HuH-7.5 (cell line): ENCODE data around the gene ZBTB32.

Experiments used
- DNase-seq: peaks from one replicate; pipeline ENCODE4 v3.0.0; 2011; ENCODE audit warnings: low spot score

The ZBTB32 gene

DNA sequence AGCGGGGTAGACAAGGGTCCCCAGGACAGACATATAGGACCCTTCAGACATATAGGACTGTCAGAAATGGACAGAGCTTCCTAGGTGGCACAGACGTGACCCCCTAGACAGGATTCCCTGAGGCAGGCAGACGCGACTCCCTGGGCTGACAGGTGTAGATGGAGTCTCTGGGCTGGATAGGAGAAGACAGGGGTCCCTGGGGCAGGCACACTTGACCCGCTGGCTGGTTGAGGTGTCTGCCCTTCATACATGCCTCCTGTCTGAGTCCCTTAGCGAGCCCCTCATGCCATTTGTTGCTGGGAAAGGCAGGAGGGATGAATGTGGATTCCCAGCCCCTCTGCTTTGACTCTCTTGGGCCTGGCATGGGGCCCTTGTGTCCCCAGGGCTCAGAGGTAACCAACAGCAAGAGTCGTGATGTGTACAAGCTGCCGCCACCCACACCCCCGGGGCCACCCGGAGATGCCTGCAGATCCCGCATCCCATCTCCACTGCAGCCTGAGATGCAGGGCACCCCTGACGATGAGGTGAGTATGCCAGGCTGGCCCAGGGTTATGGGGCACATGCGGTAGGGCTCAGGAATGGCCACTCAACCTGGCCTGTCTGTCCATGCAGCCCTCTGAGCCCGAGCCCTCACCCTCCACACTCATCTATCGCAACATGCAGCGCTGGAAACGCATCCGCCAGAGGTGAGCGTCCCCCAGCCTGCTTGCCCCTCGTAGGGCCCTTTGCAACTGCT, 49.4 kb downstream of the ZBTB32 start:
- DNase-seq = no peak

DNA sequence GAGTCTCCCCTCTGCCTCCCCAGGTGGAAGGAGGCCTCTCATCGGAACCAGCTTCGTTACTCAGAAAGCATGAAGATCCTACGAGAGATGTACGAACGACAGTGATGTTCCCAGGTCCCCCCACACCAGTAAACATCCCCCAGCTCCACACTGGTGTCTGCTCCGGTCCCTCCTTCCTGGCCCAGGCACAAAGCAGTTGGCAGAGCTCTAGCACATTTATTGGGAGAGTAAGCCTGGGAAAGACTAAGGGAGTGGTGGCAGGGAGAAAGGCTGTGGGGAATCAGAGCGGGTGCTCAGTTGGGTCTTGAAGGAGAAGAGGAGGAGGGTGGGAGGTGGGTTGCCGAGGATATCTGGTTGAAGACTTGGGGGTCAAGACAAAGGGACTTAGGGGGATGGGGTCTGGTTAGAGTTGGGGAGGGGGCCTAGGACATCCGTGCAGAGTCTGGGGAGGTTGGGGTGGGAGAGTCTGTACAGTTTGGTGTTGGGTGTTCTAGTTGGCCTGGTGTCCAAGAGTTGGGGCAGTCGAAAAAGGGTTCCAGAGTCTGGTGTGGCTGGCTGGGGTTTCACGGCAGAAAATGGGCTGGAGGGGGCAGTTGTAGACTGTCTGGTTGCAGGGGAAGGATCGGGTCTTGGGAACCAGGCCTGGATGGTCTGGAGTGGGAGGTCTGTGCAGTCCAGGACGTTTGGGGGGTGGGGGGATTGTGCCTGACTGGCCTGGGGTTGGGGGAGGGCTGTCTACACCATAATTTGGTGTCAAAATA, 50.2 kb downstream of the ZBTB32 start:
- no peak for DNase-seq

DNA sequence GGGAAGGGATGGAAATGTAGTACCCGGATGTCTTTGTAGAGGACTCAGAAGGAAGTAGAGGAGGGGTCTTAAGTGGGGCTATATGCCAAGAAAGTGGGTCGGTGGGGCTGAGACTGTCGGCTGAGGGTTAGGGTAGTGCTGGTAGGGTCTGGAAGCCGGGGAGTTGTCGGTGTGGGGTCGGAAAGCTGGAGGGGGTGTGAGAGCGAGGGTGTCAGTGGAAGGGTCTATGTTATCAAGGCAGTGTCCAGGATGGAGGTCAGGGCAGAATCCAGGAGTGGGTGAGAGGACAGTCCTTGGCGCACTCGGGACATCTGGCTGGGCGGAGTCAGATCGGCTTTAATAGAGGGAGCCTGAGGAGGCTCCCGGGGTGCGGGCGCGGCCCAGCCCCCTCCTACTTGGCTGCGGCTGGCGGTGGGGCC, 50.8 kb downstream of the ZBTB32 start:
- DNase-seq = no peak

DNA sequence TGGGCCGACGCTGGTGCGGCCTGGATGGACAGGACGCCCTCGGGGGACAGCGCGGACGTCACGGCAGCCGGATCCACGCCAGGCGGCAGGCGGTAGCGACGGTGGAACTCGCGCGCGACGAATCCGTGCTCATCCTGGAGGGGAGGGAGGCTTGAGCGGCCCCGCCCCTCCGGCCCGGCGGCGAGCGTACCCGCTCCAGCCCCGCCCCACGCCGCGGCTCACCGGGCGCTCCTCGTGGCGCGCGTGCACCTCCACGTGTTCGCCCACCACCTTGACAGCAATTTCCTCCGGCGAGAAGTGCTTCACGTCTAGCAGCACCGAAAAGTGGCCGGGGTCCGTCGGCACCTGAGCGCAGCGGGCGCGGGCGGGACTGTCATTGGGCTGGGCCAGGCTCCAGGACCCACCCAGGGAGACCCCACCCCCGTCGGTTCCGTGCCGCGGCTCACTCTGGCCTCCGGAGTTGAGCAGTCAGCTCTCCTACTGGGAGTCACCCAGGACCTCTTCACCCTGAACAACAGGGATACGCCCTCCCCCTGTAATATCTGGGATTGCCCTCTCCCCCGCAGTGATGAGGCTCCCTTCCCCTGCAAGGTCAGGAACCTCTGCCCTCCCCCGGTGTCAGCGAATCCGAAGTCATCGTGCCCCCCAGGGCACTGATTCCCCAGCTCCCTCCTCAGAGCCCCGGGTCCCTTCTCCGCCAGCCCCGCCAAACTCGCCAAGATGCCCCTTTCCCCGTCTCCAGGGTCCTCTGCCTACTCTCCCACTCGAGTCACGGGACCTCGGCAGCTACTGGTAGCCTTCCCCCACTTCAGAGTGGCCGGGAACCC, 51.4 kb downstream of the ZBTB32 start:
- no peak for DNase-seq

DNA sequence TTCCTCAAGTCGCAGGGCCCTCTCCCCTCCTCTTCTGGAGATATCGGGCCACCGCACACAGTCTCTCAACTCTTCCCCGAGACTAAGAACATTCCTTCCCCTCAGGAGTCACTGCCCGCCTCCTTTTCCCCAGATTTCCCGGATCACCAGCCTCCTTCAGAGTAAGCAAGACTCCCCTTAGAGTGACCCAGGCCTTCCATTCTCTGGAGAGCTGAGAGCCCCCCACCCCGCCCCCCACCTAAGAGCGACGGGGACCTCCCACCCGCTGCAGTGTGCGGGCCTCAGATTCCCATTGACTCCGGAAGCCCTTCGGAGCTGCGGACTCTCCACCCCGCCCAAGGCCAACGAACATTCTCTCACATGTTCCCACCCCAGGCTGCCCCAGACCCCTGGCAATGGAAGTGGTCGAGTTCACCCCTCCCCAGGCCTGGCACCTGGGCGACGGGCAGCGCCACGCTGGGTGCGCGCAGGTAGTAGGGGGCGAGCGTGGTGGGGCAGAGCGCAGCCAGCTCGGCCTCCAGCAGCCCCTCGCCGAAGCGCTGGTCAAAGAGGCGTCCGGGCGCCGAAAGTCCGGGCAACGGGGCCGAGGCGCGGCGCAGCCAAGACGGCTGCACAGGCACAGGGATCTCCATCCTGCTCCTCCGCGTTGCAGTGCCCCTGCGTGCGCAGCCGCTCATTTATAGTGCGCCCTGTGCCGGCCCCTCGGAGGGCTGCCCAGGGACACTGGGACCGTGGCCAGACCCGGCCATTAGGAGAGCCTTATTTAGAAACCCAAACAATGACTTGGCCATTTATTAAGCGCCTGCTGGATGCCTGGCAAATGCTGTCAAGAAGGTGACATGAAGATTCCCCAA, 52.2 kb downstream of the ZBTB32 start, which contains the start of gene HSPB6:
TSS of gene HSPB6 (minus strand) at position 653 of the 854 bp plus-strand sequence. CDS start at position 632, 21 bp downstream.
- no peak for DNase-seq

DNA sequence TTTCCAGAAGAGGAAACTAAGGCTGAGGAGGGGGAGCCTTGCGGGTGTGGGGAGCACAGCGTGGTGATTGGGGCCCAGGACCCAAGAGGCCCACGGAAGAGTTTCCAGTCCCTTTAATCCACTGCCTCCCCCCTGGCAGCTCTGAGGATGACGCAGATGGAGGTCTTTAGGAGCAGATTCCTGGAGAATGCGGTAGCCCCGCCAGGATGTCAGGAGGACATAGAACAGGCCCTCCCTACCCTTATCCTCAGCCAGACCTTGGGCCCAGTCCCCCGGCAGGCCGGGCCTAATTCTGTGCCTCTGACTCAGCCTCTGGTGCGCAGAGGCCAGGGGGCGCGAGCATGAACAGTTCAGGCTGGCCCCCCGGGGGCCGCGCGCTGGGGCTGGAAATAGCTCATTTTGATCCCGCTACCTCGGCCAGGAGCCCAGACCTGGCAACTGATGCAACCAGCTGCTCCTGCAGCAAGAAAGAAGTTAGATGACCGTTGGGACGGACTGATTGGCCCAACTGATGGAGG, 52.9 kb downstream of the ZBTB32 start:
- DNase-seq = peak; percentile 51

DNA sequence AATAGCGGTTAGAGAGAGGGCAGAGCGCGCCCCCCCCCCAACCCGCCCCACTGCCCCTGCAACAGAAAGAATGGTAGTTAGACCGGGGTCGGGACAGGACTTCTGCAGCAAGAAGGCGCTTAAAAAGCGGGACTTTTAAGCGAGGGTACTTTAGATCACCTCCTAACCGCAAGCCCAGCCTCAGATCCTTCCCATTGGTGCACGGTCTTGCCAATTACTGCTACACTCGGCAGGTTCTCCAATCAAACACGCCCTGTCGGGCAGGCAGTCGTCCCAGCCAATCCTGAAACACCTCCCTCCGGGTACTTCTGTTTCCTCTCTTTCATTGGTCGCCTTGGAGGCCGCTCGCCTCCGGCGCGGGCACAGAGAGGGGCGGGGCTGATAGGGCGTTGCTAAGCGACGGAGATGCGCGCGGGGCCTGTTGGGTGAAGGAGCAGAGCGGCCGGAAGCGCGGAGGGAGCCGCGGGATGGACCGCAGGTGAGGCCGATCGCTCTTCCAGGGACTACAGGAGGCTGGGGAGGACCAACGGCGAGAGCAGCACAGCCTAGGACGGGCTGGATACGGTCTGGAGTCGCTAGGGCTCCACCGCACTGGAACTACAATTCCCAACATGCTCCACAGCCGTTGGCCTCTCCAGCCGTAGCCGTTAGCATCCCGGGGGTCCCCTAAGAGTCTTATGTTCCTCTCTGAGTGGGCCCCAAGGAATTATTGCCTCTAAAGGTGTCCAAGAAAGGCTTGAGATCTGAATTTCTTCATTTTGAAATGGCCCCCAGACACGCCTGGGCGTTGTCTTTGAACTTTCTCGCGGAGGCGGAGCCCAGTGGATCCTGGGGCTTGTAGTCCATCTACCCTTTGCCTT, 53.6 kb downstream of the ZBTB32 start, which contains the start of gene PROSER3:
TSS of gene PROSER3 (plus strand) at position 428 of the 860 bp plus-strand sequence. CDS start at position 468, 40 bp downstream.
- DNase-seq = peak; percentile 99

DNA sequence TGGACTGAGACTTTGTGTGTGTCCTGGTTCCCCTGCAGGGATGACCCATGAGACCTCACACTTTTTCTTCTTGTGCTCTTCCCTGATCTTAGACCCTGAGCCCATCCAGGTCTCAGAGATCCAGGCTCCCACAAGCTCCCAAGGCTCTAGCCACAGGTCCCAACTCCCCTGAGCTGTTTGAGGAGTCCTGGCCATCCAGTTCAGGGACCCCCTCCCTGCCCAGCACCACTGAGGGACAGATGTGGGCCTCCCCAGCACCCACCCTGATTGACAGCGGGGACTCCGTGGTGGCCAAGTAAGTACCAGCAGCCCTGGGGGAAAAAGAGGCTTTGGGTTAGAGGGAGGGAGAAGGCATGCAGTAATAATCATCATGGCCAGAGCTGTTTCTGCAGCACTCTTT, 55.3 kb downstream of the ZBTB32 start:
- no peak for DNase-seq

DNA sequence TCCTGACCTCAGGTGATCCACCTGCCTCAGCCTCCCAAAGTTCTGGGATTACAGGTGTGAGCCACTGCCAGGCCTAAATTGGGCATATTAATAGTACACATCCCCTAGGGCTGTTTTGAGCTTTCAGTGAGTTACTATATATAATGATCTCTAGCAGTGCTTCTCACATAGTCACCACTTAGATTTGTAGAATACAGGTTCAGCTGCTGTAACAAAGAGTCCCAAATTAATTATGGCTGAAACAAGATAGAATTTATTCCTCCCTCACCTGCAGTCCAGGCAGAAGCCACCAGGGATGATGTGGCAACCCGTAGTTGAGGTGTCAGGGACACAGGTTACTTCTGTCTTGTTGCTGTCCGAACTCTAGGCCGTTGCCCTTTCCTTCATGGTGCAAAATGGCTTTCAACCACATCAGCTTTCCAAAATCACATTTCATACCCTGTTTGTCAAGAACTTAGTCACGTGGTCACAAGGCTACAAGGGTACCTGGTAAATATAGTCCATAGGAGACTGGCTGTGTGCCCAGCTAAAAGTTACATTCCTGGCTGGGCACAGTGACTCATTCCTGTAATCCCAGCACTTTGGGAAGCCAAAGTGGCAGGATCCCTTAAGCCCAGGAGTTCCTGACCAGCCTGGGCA, 56.5 kb downstream of the ZBTB32 start:
- DNase-seq = no peak

DNA sequence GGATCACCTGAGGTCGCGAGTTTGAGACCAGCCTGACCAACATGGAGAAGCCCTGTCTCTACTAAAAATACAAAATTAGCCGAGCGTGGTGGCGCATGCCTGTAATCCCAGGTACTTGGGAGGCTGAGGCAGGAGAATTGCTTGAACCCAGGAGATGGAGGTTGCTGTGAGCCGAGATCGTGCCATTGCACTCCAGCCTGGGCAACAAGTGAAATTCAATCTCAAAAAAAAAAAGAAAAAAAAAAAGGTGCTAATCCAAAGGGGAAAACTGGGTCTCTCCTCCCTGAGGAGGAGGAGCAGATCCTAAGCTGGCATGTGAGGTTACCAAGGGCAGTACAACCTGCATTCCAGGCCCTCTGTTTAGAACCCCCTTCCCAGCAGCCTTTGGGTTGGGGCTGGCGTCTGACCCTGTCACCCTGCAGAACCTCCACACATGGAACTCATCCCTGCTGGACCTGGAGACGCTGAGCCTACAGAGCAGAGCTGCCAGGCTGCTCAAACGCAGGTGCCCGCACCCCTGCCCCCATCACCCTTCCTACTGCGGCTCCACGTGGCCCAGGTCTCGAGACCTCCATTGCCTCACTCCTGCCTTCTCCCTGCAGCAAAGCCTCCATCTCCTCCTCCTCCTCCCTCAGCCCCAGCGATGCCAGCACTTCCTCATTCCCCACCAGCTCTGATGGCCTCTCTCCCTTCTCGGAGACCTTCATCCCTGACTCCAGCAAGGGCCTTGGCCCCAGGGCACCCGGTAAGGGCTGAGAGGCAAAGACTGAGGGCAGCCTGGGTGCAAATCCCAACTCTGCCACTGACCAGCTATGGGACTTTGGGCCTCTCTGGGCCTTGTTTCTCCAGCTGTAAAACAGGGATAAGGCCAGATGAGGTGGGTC, 60.3 kb downstream of the ZBTB32 start:
- no peak for DNase-seq
